K562 (cell line): Measurements from ENCODE around the gene DPP9. TPM values are rescaled to one million over a fixed set of nuclear protein-coding genes. Genes with fewer than 3 reads are reported as not detected.

Experiments
- ATAC-seq: fragments of 200-7000 bp; cut with Tn5 transposase; 3 replicates; pipeline ENCODE4 v1.9.1; 2020; ENCODE audit warnings: moderate library complexity
- BruUV-seq: library from RNA; stranded (reverse); fragments of 400-500 nt; replicated peaks from 2 replicates; lab custom pipeline; 2021; lab: Mats Ljungman, UMichigan
- CTCF ChIA-PET: fragments of 300-600 bp; formaldehyde crosslinking; extraction: SDS; loops from one replicate; lab custom pipeline; 2021; ENCODE audit warnings: low intra/inter-chr PET ratio; lab: Yijun Ruan, JAX
- POLR2A ChIA-PET: fragments of 300-600, 350-650 bp; sonication (Branson Sonifier 250); formaldehyde crosslinking; extraction: SDS; loops from one replicate; lab custom pipeline; 2021; ENCODE audit warnings: antibody characterized with exemption, inconsistent platforms; lab: Yijun Ruan, JAX
- DNase-seq, 4 experiments: peaks; one replicate each; pipeline versions ENCODE4 v3.0.0 to v3.0.0-alpha.2; 2011 to 2018; ENCODE audit warnings: low spot score in 3 of 4, mixed read lengths in 3 of 4; ENCODE audit errors: extremely low read depth in 1 of 4
- FAIRE-seq: peaks from 2 replicates; lab custom pipeline; 2011; peaks lifted over from hg19 to GRCh38; lab: Jason Lieb, UNC
- H2AFZ ChIP-seq: 2 replicates; pipeline ENCODE4 v1.6.0; 2011; ENCODE audit warnings: low read depth, low read length, control low read depth, inconsistent platforms
- H3K27ac ChIP-seq: fragments of 200-600 bp; 3 replicates; pipeline ENCODE4 v1.8.0; 2011; ENCODE audit warnings: low read depth, mild to moderate bottlenecking, control low read depth, inconsistent platforms, low read length, moderate library complexity, mixed read lengths; ENCODE audit errors: extremely low read depth
- H3K27me3 ChIP-seq, 2 experiments: fragments of 300-600 bp in 1 of 2; 2 replicates in 1 of 2; 3 replicates in 1 of 2; pipeline versions ENCODE4 v1.6.0 to v1.8.0; 2011; ENCODE audit warnings: inconsistent platforms in 2 of 2, low read length in 2 of 2, mild to moderate bottlenecking in 1 of 2, mixed read lengths in 1 of 2, moderate library complexity in 1 of 2; ENCODE audit not compliant: control insufficient read depth in 2 of 2, insufficient read depth in 2 of 2
- H3K36me3 ChIP-seq: fragments of 300-600 bp; 3 replicates; pipeline ENCODE4 v1.8.0; 2011; ENCODE audit warnings: mild to moderate bottlenecking, low read length, inconsistent platforms; ENCODE audit not compliant: control insufficient read depth, insufficient read depth
- H3K4me1 ChIP-seq, 2 experiments: fragments of 200-600 bp in 1 of 2; replicated peaks in 1 of 2; 2 replicates in 1 of 2; 3 replicates in 1 of 2; pipeline versions ENCODE4 v1.5.1 to v1.8.0; 2011; ENCODE audit warnings: inconsistent platforms in 2 of 2, low read length in 2 of 2, mild to moderate bottlenecking in 1 of 2, mixed read lengths in 1 of 2, moderate library complexity in 1 of 2; ENCODE audit not compliant: control insufficient read depth in 2 of 2, insufficient read depth in 2 of 2
- H3K4me2 ChIP-seq: 2 replicates; pipeline ENCODE4 v1.6.1; 2011; ENCODE audit warnings: low read length, control low read depth, inconsistent platforms, mixed read lengths; ENCODE audit not compliant: insufficient read depth
- H3K4me3 ChIP-seq: fragments of 200-600 bp; sonication (generic), shearing (Covaris generic); 2 replicates; pipeline ENCODE4 v1.5.1; 2016; ENCODE audit warnings: control low read depth, inconsistent platforms
- H3K79me2 ChIP-seq: fragments of 200-600 bp; 3 replicates; pipeline ENCODE4 v1.8.0; 2011; ENCODE audit warnings: low read length, inconsistent platforms; ENCODE audit not compliant: control insufficient read depth, insufficient read depth
- H3K9ac ChIP-seq, 2 experiments: 2 replicates each; pipeline versions ENCODE4 v1.6.0 to v1.6.1; 2011; ENCODE audit warnings: low read depth in 2 of 2, low read length in 2 of 2, control low read depth in 1 of 2, inconsistent platforms in 1 of 2, mild to moderate bottlenecking in 1 of 2, mixed read lengths in 1 of 2; ENCODE audit not compliant: insufficient read depth in 1 of 2
- H3K9me1 ChIP-seq: one replicate; pipeline ENCODE4 v1.6.0; 2011; ENCODE audit warnings: inconsistent platforms, mild to moderate bottlenecking, low read length, moderate library complexity; ENCODE audit not compliant: control insufficient read depth, insufficient read depth
- H3K9me3 ChIP-seq: replicated peaks from 2 replicates; pipeline ENCODE4 v1.5.1; 2011; ENCODE audit warnings: low read depth, low read length, inconsistent platforms; ENCODE audit not compliant: control insufficient read depth, insufficient read depth
- H4K20me1 ChIP-seq: replicated peaks from 2 replicates; pipeline ENCODE4 v1.6.1; 2011; ENCODE audit warnings: low read length, inconsistent platforms, mixed read lengths; ENCODE audit not compliant: control insufficient read depth, insufficient read depth
- POLR2G ChIP-seq: fragments of 200-400 bp; formaldehyde crosslinking; IDR thresholded peaks from 2 replicates; pipeline ENCODE4 v1.6.1; 2017; ENCODE audit warnings: low read depth, mild to moderate bottlenecking, antibody characterized with exemption, low read length, moderate library complexity
- RBFOX2 ChIP-seq: fragments of 200-400 bp; formaldehyde crosslinking; IDR thresholded peaks from 2 replicates; pipeline ENCODE4 v1.6.1; 2017; ENCODE audit warnings: low read depth, mild to moderate bottlenecking, low read length, moderate library complexity
- ZBTB7A ChIP-seq: IDR thresholded peaks from 2 replicates; pipeline ENCODE4 v1.6.1; 2011; ENCODE audit warnings: low read depth, mild to moderate bottlenecking, low read length, moderate library complexity, borderline replicate concordance; ENCODE audit not compliant: control insufficient read depth
- ZFP36 ChIP-seq: fragments of 150-350 bp; IDR thresholded peaks from 2 replicates; pipeline ENCODE4 v1.6.1; 2018; ENCODE audit warnings: low read length, low read depth; ENCODE audit not compliant: partially characterized antibody
- ZNF644 ChIP-seq: fragments of 200-800 bp; sonication (Bioruptor generic); IDR thresholded peaks from 2 replicates; pipeline ENCODE4 v1.6.1; 2016; ENCODE audit warnings: low read depth, missing genetic modification characterization, missing compliant biosample characterization
- WGBS: fragments of 100-300 bp; shearing (Covaris generic); methylation state at CpG from one replicate; pipeline ENCODE4 v1.1.6; 2016; ENCODE audit warnings: low coverage, mixed read lengths; ENCODE audit not compliant: insufficient coverage; ENCODE audit errors: missing lambda C conversion rate; 5-methylcytosine and 5-hydroxymethylcytosine counted together
- in situ Hi-C: fragments of 300-500 bp; cut with MboI; formaldehyde crosslinking; loops from 4 replicates; pipeline ENCODE4 v1.15.0; 2018; ENCODE audit warnings: inconsistent platforms, mixed read lengths
- intact Hi-C: fragments of 100-400 bp; cut with micrococcal nuclease; formaldehyde crosslinking; loops from 2 replicates; pipeline ENCODE4 v1.14.2; 2022
- polyA plus RNA-seq, 8 experiments: library from polyadenylated mRNA; depleted of rRNA in 4 of 8; stranded (reverse) in 5 of 8; unstranded in 3 of 8; fragments of >200 nt; fragmentation: Nextera tagmentation in 2 of 8; fragmentation: Illumina TruSeq in 1 of 8; extraction: Ambion mirVana in 2 of 8; extraction: Trizol in 1 of 8; gene quantifications; 2 replicates each; pipeline versions ENCODE4 v1.2.1 to v1.2.3, GENCODE V29; 2011 to 2014; ENCODE audit warnings: inconsistent platforms in 1 of 8, missing spikeins in 1 of 8
- total RNA-seq, 7 experiments: library from RNA; depleted of rRNA in 6 of 7; stranded (reverse); fragments of >200 nt in 6 of 7; fragmentation: Illumina TruSeq in 2 of 7; extraction: Trizol in 2 of 7; gene quantifications; 2 replicates each; pipeline versions ENCODE4 v1.2.1 to v1.2.3, GENCODE V29; 2011 to 2021; ENCODE audit warnings: low replicate concordance in 1 of 7
- TF ChIP-seq, protein P1 (sequence below), 2 experiments: fragments of 450-650 bp in 1 of 2; sonication (generic) in 1 of 2; formaldehyde crosslinking in 1 of 2; IDR thresholded peaks in 1 of 2; conservative IDR thresholded peaks in 1 of 2; 2 replicates each; pipeline versions ENCODE4 v1.6.1 to v1.8.1; 2016 to 2023; ENCODE audit warnings: mild to moderate bottlenecking in 2 of 2, moderate library complexity in 2 of 2, inconsistent platforms in 1 of 2, missing genetic modification reagents in 1 of 2

The DPP9 gene
- total and polyA plus RNA-seq, 9 of the 15 experiments (the other 6 are each of a cell fraction or from before 2014, with no cell fraction given), result 0.90 to 66.7 (median 24.5) TPM

DNA sequence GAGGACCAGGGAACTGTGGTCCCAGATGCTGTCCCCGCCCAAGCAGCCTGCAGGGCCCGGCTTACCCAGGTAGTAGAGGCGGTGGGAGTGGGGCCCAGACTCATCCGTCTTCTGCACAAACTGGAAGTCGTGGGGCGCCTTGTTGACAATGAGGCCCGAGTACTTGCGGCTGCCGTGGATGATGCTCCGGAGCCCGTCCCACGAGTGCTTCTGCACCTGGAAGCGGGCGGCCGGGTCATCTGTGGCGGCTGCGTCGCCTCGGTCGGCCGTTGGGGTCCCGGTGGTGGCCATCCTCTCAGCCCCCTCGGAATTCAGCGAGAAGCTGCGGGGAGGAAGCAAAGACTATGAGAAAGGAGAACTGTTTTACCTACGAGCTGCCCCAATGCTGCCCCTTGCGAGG is 9.6 kb downstream of the DPP9 start:
- Histone ChIP-seq H4K20me1 (no peaks in the 10 kb centered on the region), H3K4me2 (no peak overlapping the region), H3K4me1 (peaks cover 0 to 29% of the 10 kb centered on the region in 2 experiments; a peak in 2 of 5 replicates), H3K4me3 (no peak overlapping the region), H2AFZ (no peak overlapping the region), H3K9me3 (no peaks in the 10 kb centered on the region), H3K9me1 (no peaks in the 10 kb centered on the region), H3K9ac (0 out of 4 replicates have a peak overlapping the region, but pooled peaks of 1 of the 2 experiments have one; percentile 13), H3K36me3 (peaks cover 88% of the 10 kb centered on the region; the same call in 2 of the 3 replicates), H3K27me3 (no peaks in the 10 kb centered on the region), H3K27ac (no peak overlapping the region), H3K79me2 (no peaks in the 10 kb centered on the region; the same call in 1 of the 3 replicates)
- ATAC-seq, result no peak
- in situ Hi-C loops, result no loop called here
- CTCF ChIA-PET, result no interaction called here
- 98% methylated on average over 19 of the region's 27 CpGs for WGBS
- no peak for DNase-seq
- intact Hi-C loops, result no loop called here
- no peak for FAIRE-seq
- BruUV-seq, result no TSS peak
- POLR2A ChIA-PET, result no interaction called here
- TF ChIP-seq ZNF644 (tag) (no peak), RBFOX2 (peak; percentile 30; the same call in 1 of the 2 replicates), ZBTB7A (no peak), ZFP36 (no peak), POLR2G (peak; percentile 11; the same call in 1 of the 2 replicates)
- TF ChIP-seq, protein P1, sequence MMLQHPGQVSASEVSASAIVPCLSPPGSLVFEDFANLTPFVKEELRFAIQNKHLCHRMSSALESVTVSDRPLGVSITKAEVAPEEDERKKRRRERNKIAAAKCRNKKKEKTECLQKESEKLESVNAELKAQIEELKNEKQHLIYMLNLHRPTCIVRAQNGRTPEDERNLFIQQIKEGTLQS (IDR thresholded peaks at IDR 0.05), result no peak
- TF ChIP-seq, protein P1 (CRISPR knock-in tag; conservative IDR thresholded peaks at IDR 0.05), result no peak
